ENCODE results near the gene HJURP. TPM values are rescaled to one million over a fixed set of nuclear protein-coding genes. Genes with fewer than 3 reads are reported as not detected.

Gene HJURP
- total RNA-seq, 1 donor from 2014 or later = 2.0 TPM

GRCh38 chr2:233848276-233848675, 6.1 kb downstream of the HJURP start:
- DNase-seq (ENCODE audit: low read depth in 2 of 2) = no peak

- DNase-seq (ENCODE audit: low read depth in 2 of 2) = no peak
Observed at GRCh38 chr2:233847248-233847898, 7.0 kb downstream of the HJURP start.

GRCh38 chr2:233846387-233847247, 7.7 kb downstream of the HJURP start:
- DNase-seq (ENCODE audit: low read depth in 2 of 2) = peak in 1 of 2 donors; percentile 88

- no peak for DNase-seq (ENCODE audit: low read depth in 2 of 2)
Observed at GRCh38 chr2:233845301-233846060, 8.9 kb downstream of the HJURP start.

GRCh38 chr2:233844836-233845235, 9.5 kb downstream of the HJURP start:
- DNase-seq (ENCODE audit: low read depth in 2 of 2) = no peak

- DNase-seq (ENCODE audit: low read depth in 2 of 2) = no peak
Observed at GRCh38 chr2:233844064-233844807, 10.1 kb downstream of the HJURP start.

GRCh38 chr2:233841183-233841582, 13.2 kb downstream of the HJURP start:
- no peak for DNase-seq (ENCODE audit: low read depth in 2 of 2)

GRCh38 chr2:233840520-233840919, 13.8 kb downstream of the HJURP start:
- DNase-seq (ENCODE audit: low read depth in 2 of 2) = no peak

- no peak for DNase-seq (ENCODE audit: low read depth in 2 of 2)
Observed at GRCh38 chr2:233839447-233839820, 14.9 kb downstream of the HJURP start.

GRCh38 chr2:233838726-233839446, 15.4 kb downstream of the HJURP start:
- DNase-seq (ENCODE audit: low read depth in 2 of 2) = no peak

- DNase-seq (ENCODE audit: low read depth in 2 of 2) = no peak
Observed at GRCh38 chr2:233838251-233838650, 16.1 kb downstream of the HJURP start.

GRCh38 chr2:233837694-233838229, 16.6 kb downstream of the HJURP start:
- no peak for DNase-seq (ENCODE audit: low read depth in 2 of 2)

GRCh38 chr2:233836359-233836758, 18.0 kb downstream of the HJURP start:
- DNase-seq (ENCODE audit: low read depth in 2 of 2) = no peak

GRCh38 chr2:233835230-233836186, 18.8 kb downstream of the HJURP start:
- DNase-seq (ENCODE audit: low read depth in 2 of 2) = peak in 1 of 2 donors; percentile 28

- DNase-seq (ENCODE audit: low read depth in 2 of 2) = peak in 1 of 2 donors; percentile 54
Observed at GRCh38 chr2:233833345-233833744, 21.0 kb downstream of the HJURP start.

GRCh38 chr2:233832869-233833311, 21.4 kb downstream of the HJURP start:
- peak; percentile 33 to 50 for DNase-seq (ENCODE audit: low read depth in 2 of 2)

- DNase-seq (ENCODE audit: low read depth in 2 of 2) = no peak
Observed at GRCh38 chr2:233832414-233832813, 21.9 kb downstream of the HJURP start.

GRCh38 chr2:233831861-233832260, 22.5 kb downstream of the HJURP start:
- DNase-seq (ENCODE audit: low read depth in 2 of 2) = no peak

- no peak for DNase-seq (ENCODE audit: low read depth in 2 of 2)
Observed at GRCh38 chr2:233831011-233831721, 23.2 kb downstream of the HJURP start.

All from lung microvascular endothelial cell (primary cell).